ENCODE results near the gene TRABD2B. TPM values are rescaled to one million over a fixed set of nuclear protein-coding genes. Genes with fewer than 3 reads are reported as not detected.
A peak's percentile ranks its signal among the peaks of the same experiment; 100 is the strongest.

Gene TRABD2B
- total and polyA plus RNA-seq, 12 donors = 0.33 to 3.3 (median 0.83) TPM

- WGBS, 4 donors = 80 to 87% (median 86%) methylated on average over 9 of the region's 9 CpGs
- intact Hi-C loops (cut with DNase I) = no loop called here
- DNase-seq = no peak
- Histone ChIP-seq H3K36me3 (replicated peaks in 1 of 2) (no peaks in the 10 kb centered on the region), H3K9me3 (replicated peaks in 1 of 3) (no peaks in the 10 kb centered on the region), H3K27me3 (no peaks in the 10 kb centered on the region), H3K27ac (no peak overlapping the region), H3K4me3 (no peak overlapping the region), H3K4me1 (replicated peaks in 1 of 2) (no peaks in the 10 kb centered on the region)
- TF ChIP-seq CTCF (IDR thresholded peaks at IDR 0.05) (no peak), POLR2A (IDR thresholded peaks at IDR 0.05) (no peak)
Observed at GRCh38 chr1:47759936-47760629, 237.1 kb downstream of the TRABD2B start.

GRCh38 chr1:47759251-47759935 is 237.8 kb downstream of the TRABD2B start:
- Histone ChIP-seq H3K9me3 (replicated peaks in 1 of 3) (no peaks in the 10 kb centered on the region), H3K27me3 (no peaks in the 10 kb centered on the region), H3K4me1 (replicated peaks in 1 of 2) (no peaks in the 10 kb centered on the region), H3K4me3 (no peak overlapping the region), H3K36me3 (replicated peaks in 1 of 2) (no peaks in the 10 kb centered on the region), H3K27ac (peak overlapping the region in 1 of 5 donors; percentile 49)
- intact Hi-C loops (cut with DNase I) = no loop called here
- no peak for TF ChIP-seq CTCF (IDR thresholded peaks at IDR 0.05)
- no peak for TF ChIP-seq POLR2A (IDR thresholded peaks at IDR 0.05)
- DNase-seq = no peak
- whole genome bisulfite sequencing, 4 donors = 86 to 96% (median 91%) methylated on average over 12 of the region's 12 CpGs

GRCh38 chr1:47758341-47759250 is 238.6 kb downstream of the TRABD2B start:
- intact Hi-C loops (cut with DNase I) = no loop called here
- DNase-seq = peak in 4 of 7 donors; percentile 19 to 65 (median 36)
- H3K27ac ChIP-seq = peak overlapping the region in 1 of 5 donors; percentile 49

More at GRCh38 chr1:47758341-47759250, 238.6 kb downstream of the TRABD2B start:
- Histone ChIP-seq H3K4me1 (replicated peaks in 1 of 2) (no peaks in the 10 kb centered on the region), H3K9me3 (replicated peaks in 1 of 3) (no peaks in the 10 kb centered on the region), H3K36me3 (replicated peaks in 1 of 2) (no peaks in the 10 kb centered on the region), H3K27me3 (no peaks in the 10 kb centered on the region), H3K4me3 (no peak overlapping the region)
- 55 to 78% (median 72%) methylated on average over 16 to 20 of the region's 20 CpGs for WGBS, 4 donors
- no peak for TF ChIP-seq POLR2A (IDR thresholded peaks at IDR 0.05)
- no peak for TF ChIP-seq CTCF (IDR thresholded peaks at IDR 0.05)
